Sigmoid colon (tissue), 7 donors: Measurements from ENCODE around the gene RBM4B. TPM values are rescaled to one million over a fixed set of nuclear protein-coding genes. Genes with fewer than 3 reads are reported as not detected.

ENCODE experiments used
- DNase-seq: peaks from one replicate; pipeline ENCODE4 v3.0.0-alpha.2; 2019
- H3K27ac ChIP-seq, 4 donors: fragments of 200-600 bp; sonication (generic); one replicate each; pipeline ENCODE4 v1.5.1; 2016 to 2019; ENCODE audit warnings: mild to moderate bottlenecking in 1 of 4
- H3K27me3 ChIP-seq, 3 donors: fragments of 200-600 bp; sonication (generic); one replicate each; pipeline ENCODE4 v1.5.1; 2019; ENCODE audit warnings: mild to moderate bottlenecking in 1 of 3
- H3K36me3 ChIP-seq, 4 donors: fragments of 200-600 bp; sonication (generic); one replicate each; pipeline ENCODE4 v1.5.1; 2016 to 2019
- H3K4me1 ChIP-seq, 4 donors: fragments of 200-600 bp; sonication (generic); one replicate each; pipeline ENCODE4 v1.5.1; 2017 to 2019
- H3K4me3 ChIP-seq, 4 donors: fragments of 200-600 bp; sonication (generic); one replicate each; pipeline ENCODE4 v1.5.1; 2017 to 2019; ENCODE audit warnings: mild to moderate bottlenecking in 2 of 4, moderate library complexity in 1 of 4
- H3K9me3 ChIP-seq, 4 donors: fragments of 200-600 bp in 3 of 4; sonication (generic) in 3 of 4; one replicate each; pipeline versions ENCODE4 v1.5.1 to v1.6.1; 2013 to 2019
- EP300 ChIP-seq, 4 donors: sonication (generic); formaldehyde crosslinking; IDR thresholded peaks; one replicate each; pipeline ENCODE4 v1.6.1; 2017; ENCODE audit warnings: antibody characterized with exemption in 4 of 4
- POLR2A ChIP-seq, 2 donors: fragments of 450-650 bp; IDR thresholded peaks; one replicate each; pipeline ENCODE4 v1.6.1; 2016; ENCODE audit warnings: antibody characterized with exemption in 2 of 2, mild to moderate bottlenecking in 2 of 2, moderate library complexity in 2 of 2
- POLR2AphosphoS5 ChIP-seq, 4 donors: sonication (generic); formaldehyde crosslinking; IDR thresholded peaks; one replicate each; pipeline ENCODE4 v1.6.1; 2017; ENCODE audit warnings: antibody characterized with exemption in 4 of 4
- WGBS, 2 donors: extraction: QIAGEN DNeasy Blood & Tissue Kit; methylation state at CpG; one replicate each; pipeline ENCODE4 v1.1.7; 2013; 5-methylcytosine and 5-hydroxymethylcytosine counted together
- intact Hi-C: fragments of 100-400 bp; cut with DNase I; formaldehyde crosslinking; loops from one replicate; pipeline ENCODE4 v1.15.1; 2023
- polyA plus RNA-seq, 3 donors: library from polyadenylated mRNA; stranded (reverse); fragments of 200-250 nt; gene quantifications; one replicate each; pipeline ENCODE4 v1.2.3, GENCODE V29; 2013
- total RNA-seq, 4 donors: library from RNA; depleted of rRNA; stranded (reverse); fragments of >200 nt; gene quantifications; one replicate each; pipeline ENCODE4 v1.1.0, GENCODE V29; 2016
- TF ChIP-seq, protein P1 (sequence below), 4 experiments: fragments of 450-650 bp in 3 of 4; fragments of 200-600 bp in 1 of 4; IDR thresholded peaks; one replicate each; pipeline ENCODE4 v1.5.1; 2016 to 2019; ENCODE audit warnings: antibody characterized with exemption in 4 of 4, mild to moderate bottlenecking in 3 of 4, moderate library complexity in 2 of 4
- donor health status: healthy with polysubstance abuse.
- donor health status: Bipolar disorder and iron deficiency.
- donor health status: healthy.

RBM4B gene
- total and polyA plus RNA-seq, 7 donors, result 6.6 to 30.7 (median 14.0) TPM

GRCh38 chr11:66626382-66626781 lies 51.3 kb downstream of the RBM4B start:
- whole genome bisulfite sequencing, 2 donors, result 95 to 97% methylated on average over 25 of the region's 25 CpGs

DNA sequence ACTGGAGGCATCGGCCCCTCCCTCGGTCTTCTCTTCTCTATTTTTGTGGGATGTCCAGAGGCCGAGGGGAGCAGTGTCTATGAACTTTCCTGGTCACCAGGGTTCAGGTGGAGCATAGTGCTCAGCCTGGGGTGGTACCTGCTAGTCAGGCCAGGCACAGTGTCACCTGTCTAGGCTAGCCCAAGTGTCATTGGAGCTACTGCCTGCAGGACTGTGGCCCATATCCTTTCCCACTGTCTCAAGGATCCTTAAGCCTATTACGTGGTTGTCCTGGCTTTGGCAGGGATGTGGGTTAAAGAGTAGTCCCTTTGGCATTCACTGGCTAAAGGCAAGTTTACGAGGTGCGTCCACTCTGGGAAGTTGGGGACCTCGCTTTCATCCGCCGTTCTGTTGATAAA lies 51.9 kb downstream of the RBM4B start:
- intact Hi-C loops, result no loop called here
- no peak for DNase-seq
- H3K27me3 ChIP-seq, result no peaks in the 10 kb centered on the region
- WGBS, 2 donors, result 90 to 92% methylated on average over 9 of the region's 9 CpGs
- peaks cover 0 to 79% (median 55%) of the 10 kb centered on the region in 4 donors for H3K4me1 ChIP-seq
- no peaks in the 10 kb centered on the region for H3K9me3 ChIP-seq
- peaks cover 31 to 67% (median 40%) of the 10 kb centered on the region in 4 donors for H3K36me3 ChIP-seq
- peak overlapping the region; percentile 35 to 99 (median 96) for H3K27ac ChIP-seq
- TF ChIP-seq POLR2AphosphoS5 (IDR thresholded peaks at IDR 0.05) (no peak), EP300 (IDR thresholded peaks at IDR 0.05) (no peak), POLR2A (IDR thresholded peaks at IDR 0.05) (no peak)
- TF ChIP-seq, protein P1, sequence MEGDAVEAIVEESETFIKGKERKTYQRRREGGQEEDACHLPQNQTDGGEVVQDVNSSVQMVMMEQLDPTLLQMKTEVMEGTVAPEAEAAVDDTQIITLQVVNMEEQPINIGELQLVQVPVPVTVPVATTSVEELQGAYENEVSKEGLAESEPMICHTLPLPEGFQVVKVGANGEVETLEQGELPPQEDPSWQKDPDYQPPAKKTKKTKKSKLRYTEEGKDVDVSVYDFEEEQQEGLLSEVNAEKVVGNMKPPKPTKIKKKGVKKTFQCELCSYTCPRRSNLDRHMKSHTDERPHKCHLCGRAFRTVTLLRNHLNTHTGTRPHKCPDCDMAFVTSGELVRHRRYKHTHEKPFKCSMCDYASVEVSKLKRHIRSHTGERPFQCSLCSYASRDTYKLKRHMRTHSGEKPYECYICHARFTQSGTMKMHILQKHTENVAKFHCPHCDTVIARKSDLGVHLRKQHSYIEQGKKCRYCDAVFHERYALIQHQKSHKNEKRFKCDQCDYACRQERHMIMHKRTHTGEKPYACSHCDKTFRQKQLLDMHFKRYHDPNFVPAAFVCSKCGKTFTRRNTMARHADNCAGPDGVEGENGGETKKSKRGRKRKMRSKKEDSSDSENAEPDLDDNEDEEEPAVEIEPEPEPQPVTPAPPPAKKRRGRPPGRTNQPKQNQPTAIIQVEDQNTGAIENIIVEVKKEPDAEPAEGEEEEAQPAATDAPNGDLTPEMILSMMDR (IDR thresholded peaks at IDR 0.05), result no peak
- H3K4me3 ChIP-seq, result no peak overlapping the region

More at GRCh38 chr11:66626382-66626781, 51.3 kb downstream of the RBM4B start:
- H3K4me1 ChIP-seq, result peaks cover 0 to 74% (median 52%) of the 10 kb centered on the region in 4 donors
- peak overlapping the region in 3 of 4 donors; percentile 21 to 99 (median 98) for H3K27ac ChIP-seq
- TF ChIP-seq, protein P1 (IDR thresholded peaks at IDR 0.05), result no peak
- TF ChIP-seq POLR2A (IDR thresholded peaks at IDR 0.05) (no peak), EP300 (IDR thresholded peaks at IDR 0.05) (no peak), POLR2AphosphoS5 (IDR thresholded peaks at IDR 0.05) (no peak)
- no peaks in the 10 kb centered on the region for H3K27me3 ChIP-seq
- DNase-seq, result no peak
- intact Hi-C loops, result no loop called here
- no peak overlapping the region for H3K4me3 ChIP-seq
- no peaks in the 10 kb centered on the region for H3K9me3 ChIP-seq
- H3K36me3 ChIP-seq, result peaks cover 31 to 67% (median 40%) of the 10 kb centered on the region in 4 donors

DNA sequence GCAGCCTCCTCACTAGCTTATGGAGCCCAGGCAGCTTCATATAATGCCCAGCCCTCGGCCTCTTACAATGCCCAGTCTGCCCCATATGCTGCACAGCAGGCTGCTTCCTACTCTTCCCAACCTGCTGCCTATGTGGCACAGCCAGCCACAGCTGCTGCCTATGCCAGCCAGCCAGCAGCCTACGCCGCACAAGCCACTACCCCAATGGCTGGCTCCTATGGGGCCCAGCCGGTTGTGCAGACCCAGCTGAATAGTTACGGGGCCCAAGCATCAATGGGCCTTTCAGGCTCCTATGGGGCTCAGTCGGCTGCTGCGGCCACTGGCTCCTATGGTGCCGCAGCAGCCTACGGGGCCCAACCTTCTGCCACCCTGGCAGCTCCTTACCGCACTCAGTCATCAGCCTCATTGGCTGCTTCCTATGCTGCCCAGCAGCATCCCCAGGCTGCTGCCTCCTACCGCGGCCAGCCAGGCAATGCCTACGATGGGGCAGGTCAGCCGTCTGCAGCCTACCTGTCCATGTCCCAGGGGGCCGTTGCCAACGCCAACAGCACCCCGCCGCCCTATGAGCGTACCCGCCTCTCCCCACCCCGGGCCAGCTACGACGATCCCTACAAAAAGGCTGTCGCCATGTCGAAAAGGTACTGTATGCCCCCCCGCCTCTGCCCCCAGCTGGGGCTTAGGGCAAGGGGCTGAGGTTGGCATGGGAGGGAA lies 52.5 kb downstream of the RBM4B start:
- no peak for DNase-seq
- Histone ChIP-seq H3K4me1 (peaks cover 0 to 82% (median 58%) of the 10 kb centered on the region in 4 donors), H3K27me3 (no peaks in the 10 kb centered on the region), H3K36me3 (peaks cover 31 to 65% (median 40%) of the 10 kb centered on the region in 4 donors), H3K27ac (peak overlapping the region; percentile 35 to 99 (median 96)), H3K9me3 (no peaks in the 10 kb centered on the region), H3K4me3 (no peak overlapping the region)
- intact Hi-C loops, result no loop called here
- WGBS, 2 donors, result 94 to 95% methylated on average over 26 of the region's 26 CpGs
- TF ChIP-seq POLR2A (IDR thresholded peaks at IDR 0.05) (no peak), EP300 (IDR thresholded peaks at IDR 0.05) (no peak), POLR2AphosphoS5 (IDR thresholded peaks at IDR 0.05) (no peak)
- TF ChIP-seq, protein P1 (IDR thresholded peaks at IDR 0.05), result no peak

- peak overlapping the region; percentile 95 to 99 (median 98) for H3K27ac ChIP-seq
- TF ChIP-seq, protein P1 (IDR thresholded peaks at IDR 0.05), result no peak
- no peak for TF ChIP-seq POLR2A (IDR thresholded peaks at IDR 0.05)
- TF ChIP-seq EP300 (IDR thresholded peaks at IDR 0.05), result no peak
- TF ChIP-seq POLR2AphosphoS5 (IDR thresholded peaks at IDR 0.05), result no peak
Observed at GRCh38 chr11:66624450-66624849, 53.2 kb downstream of the RBM4B start.

More at GRCh38 chr11:66624450-66624849, 53.2 kb downstream of the RBM4B start:
- Histone ChIP-seq H3K9me3 (no peaks in the 10 kb centered on the region), H3K36me3 (peaks cover 31 to 57% (median 40%) of the 10 kb centered on the region in 4 donors), H3K4me3 (no peak overlapping the region), H3K4me1 (peaks cover 0 to 81% (median 63%) of the 10 kb centered on the region in 4 donors), H3K27me3 (no peaks in the 10 kb centered on the region)
- WGBS, 2 donors, result 91 to 92% methylated on average over 16 of the region's 16 CpGs
- DNase-seq, result no peak
- intact Hi-C loops, result no loop called here
